Hepatocyte (in vitro differentiated cells): Measurements from ENCODE around the gene LHX5. TPM values are rescaled to one million over a fixed set of nuclear protein-coding genes. Genes with fewer than 3 reads are reported as not detected.

Experiments used
- DNase-seq: peaks from one replicate; pipeline ENCODE4 v3.0.0-alpha.2; 2016; ENCODE audit warnings: low spot score
- H2AFZ ChIP-seq: fragments of 200-600 bp; sonication (generic); 2 replicates; pipeline ENCODE4 v1.6.0; 2016; ENCODE audit warnings: antibody characterized with exemption, mild to moderate bottlenecking
- H3K27ac ChIP-seq: fragments of 200-600 bp; sonication (generic); 2 replicates; pipeline ENCODE4 v1.5.1; 2016; ENCODE audit warnings: mild to moderate bottlenecking
- H3K27me3 ChIP-seq: fragments of 200-600 bp; sonication (generic); 2 replicates; pipeline ENCODE4 v1.6.1; 2016
- H3K36me3 ChIP-seq: fragments of 200-600 bp; sonication (generic); replicated peaks from 2 replicates; pipeline ENCODE4 v1.5.1; 2016; ENCODE audit warnings: low read depth; ENCODE audit not compliant: insufficient read depth
- H3K4me1 ChIP-seq: fragments of 200-600 bp; sonication (generic); 2 replicates; pipeline ENCODE4 v1.5.1; 2016; ENCODE audit warnings: mild to moderate bottlenecking, moderate library complexity; ENCODE audit not compliant: insufficient read depth
- H3K4me2 ChIP-seq: fragments of 200-600 bp; sonication (generic); 2 replicates; pipeline ENCODE4 v1.6.0; 2016
- H3K4me3 ChIP-seq: fragments of 200-600 bp; sonication (generic); 2 replicates; pipeline ENCODE4 v1.5.1; 2016; ENCODE audit warnings: mild to moderate bottlenecking
- H3K79me2 ChIP-seq: fragments of 200-600 bp; sonication (generic); 2 replicates; pipeline ENCODE4 v1.6.0; 2017; ENCODE audit warnings: mild to moderate bottlenecking
- H3K9me2 ChIP-seq: fragments of 200-600 bp; sonication (generic); replicated peaks from 2 replicates; pipeline ENCODE4 v1.6.0; 2017; ENCODE audit warnings: mild to moderate bottlenecking; ENCODE audit not compliant: insufficient read depth
- H3K9me3 ChIP-seq: fragments of 200-600 bp; sonication (generic); 2 replicates; pipeline ENCODE4 v1.5.1; 2016; ENCODE audit warnings: low read depth, mild to moderate bottlenecking
- H4K20me1 ChIP-seq: fragments of 200-600 bp; sonication (generic); 2 replicates; pipeline ENCODE4 v1.6.0; 2016; ENCODE audit warnings: mild to moderate bottlenecking; ENCODE audit not compliant: insufficient read depth, poor library complexity, severe bottlenecking
- EZH2 ChIP-seq: fragments of 200-600 bp; sonication (generic); IDR thresholded peaks from 2 replicates; pipeline ENCODE4 v1.6.1; 2016; ENCODE audit warnings: antibody characterized with exemption, mild to moderate bottlenecking, borderline replicate concordance
- EZH2phosphoT487 ChIP-seq: fragments of 200-600 bp; sonication (generic); IDR thresholded peaks from one replicate; pipeline ENCODE4 v1.6.1; 2018; ENCODE audit warnings: antibody characterized with exemption, mild to moderate bottlenecking, low read depth, moderate library complexity; ENCODE audit not compliant: unreplicated experiment, severe bottlenecking
- WGBS: methylation state at CpG from one replicate; pipeline ENCODE4 v1.1.6; 2016; ENCODE audit warnings: low lambda C conversion rate; ENCODE audit errors: missing lambda C conversion rate; 5-methylcytosine and 5-hydroxymethylcytosine counted together
- polyA plus RNA-seq: library from polyadenylated mRNA; unstranded; fragments of >200 nt; fragmentation: Nextera tagmentation; extraction: Ambion mirVana; gene quantifications from 2 replicates; pipeline ENCODE4 v1.2.1, GENCODE V29; 2016
- total RNA-seq: library from RNA; depleted of rRNA; stranded (reverse); fragments of >200 nt; gene quantifications from 2 replicates; pipeline ENCODE4 v1.2.3, GENCODE V29; 2014
- TF ChIP-seq, protein P1 (sequence below): fragments of 200-600 bp; sonication (generic); IDR thresholded peaks from 2 replicates; pipeline ENCODE4 v1.5.1; 2016; ENCODE audit warnings: antibody characterized with exemption, mild to moderate bottlenecking; ENCODE audit not compliant: poor library complexity

LHX5 gene
- total and polyA plus RNA-seq, 2 experiments from 2014 or later: 0.06 to 0.10 TPM

DNA sequence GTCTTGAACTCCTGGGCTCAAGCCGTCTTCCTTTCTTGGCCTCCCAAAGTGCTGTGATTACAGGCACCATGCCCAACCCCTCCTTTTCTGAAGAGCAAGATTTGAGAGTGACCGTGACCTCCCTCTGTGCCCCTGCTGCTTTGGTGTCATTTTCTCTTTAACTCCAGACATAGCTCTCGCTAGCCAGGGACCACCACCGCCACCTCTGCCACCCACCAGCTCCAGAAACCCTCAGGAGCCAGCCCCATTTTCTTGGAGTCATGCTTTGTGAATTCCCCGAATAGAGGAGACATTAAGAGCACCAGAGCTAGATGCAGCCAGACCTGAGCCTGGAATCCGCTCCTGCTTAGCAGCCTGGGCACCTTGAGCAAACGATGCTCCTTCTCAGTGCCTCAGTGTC, 31.3 kb downstream of the LHX5 start:
- H3K4me3 ChIP-seq: no peak overlapping the region
- H4K20me1 ChIP-seq: no peaks in the 10 kb centered on the region
- H2AFZ ChIP-seq: no peak overlapping the region
- H3K9me2 ChIP-seq: no peaks in the 10 kb centered on the region
- DNase-seq: no peak
- H3K36me3 ChIP-seq: no peaks in the 10 kb centered on the region
- H3K4me2 ChIP-seq: no peak overlapping the region
- no peaks in the 10 kb centered on the region for H3K9me3 ChIP-seq
- H3K27me3 ChIP-seq: peaks cover 8% of the 10 kb centered on the region
- H3K4me1 ChIP-seq: peaks cover 4% of the 10 kb centered on the region
- 81% methylated on average over 7 of the region's 7 CpGs for WGBS
- TF ChIP-seq, protein P1, sequence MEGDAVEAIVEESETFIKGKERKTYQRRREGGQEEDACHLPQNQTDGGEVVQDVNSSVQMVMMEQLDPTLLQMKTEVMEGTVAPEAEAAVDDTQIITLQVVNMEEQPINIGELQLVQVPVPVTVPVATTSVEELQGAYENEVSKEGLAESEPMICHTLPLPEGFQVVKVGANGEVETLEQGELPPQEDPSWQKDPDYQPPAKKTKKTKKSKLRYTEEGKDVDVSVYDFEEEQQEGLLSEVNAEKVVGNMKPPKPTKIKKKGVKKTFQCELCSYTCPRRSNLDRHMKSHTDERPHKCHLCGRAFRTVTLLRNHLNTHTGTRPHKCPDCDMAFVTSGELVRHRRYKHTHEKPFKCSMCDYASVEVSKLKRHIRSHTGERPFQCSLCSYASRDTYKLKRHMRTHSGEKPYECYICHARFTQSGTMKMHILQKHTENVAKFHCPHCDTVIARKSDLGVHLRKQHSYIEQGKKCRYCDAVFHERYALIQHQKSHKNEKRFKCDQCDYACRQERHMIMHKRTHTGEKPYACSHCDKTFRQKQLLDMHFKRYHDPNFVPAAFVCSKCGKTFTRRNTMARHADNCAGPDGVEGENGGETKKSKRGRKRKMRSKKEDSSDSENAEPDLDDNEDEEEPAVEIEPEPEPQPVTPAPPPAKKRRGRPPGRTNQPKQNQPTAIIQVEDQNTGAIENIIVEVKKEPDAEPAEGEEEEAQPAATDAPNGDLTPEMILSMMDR: no peak
- TF ChIP-seq EZH2phosphoT487: no peak
- H3K79me2 ChIP-seq: no peaks in the 10 kb centered on the region
- no peak overlapping the region for H3K27ac ChIP-seq

DNA sequence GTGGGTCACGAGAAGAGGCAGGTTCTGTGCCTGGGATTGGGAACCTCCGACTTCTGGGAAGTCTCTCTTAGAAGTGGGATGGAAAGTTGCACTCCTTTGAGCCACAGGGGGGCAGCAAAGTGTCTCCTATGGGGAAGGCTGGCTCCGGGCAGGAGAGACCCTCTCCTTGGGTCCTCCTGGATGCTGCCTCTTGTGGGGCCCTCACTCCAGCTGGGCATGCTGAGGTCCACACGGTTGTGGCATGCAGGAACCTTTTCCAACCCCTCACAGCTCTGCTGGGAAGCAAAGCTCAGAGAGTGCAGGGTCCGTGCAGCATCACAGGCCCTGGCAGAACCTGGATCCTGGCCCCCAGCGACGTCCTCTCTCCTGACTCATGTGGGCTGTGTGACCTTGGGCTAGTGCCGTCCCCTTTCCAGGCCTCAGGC, 32.1 kb downstream of the LHX5 start:
- H3K4me3 ChIP-seq: no peak overlapping the region
- DNase-seq: peak; percentile 76
- no peaks in the 10 kb centered on the region for H3K36me3 ChIP-seq
- H4K20me1 ChIP-seq: no peaks in the 10 kb centered on the region
- H3K27ac ChIP-seq: no peak overlapping the region
- peaks cover 8% of the 10 kb centered on the region for H3K27me3 ChIP-seq
- no peaks in the 10 kb centered on the region for H3K9me3 ChIP-seq
- TF ChIP-seq EZH2phosphoT487 (no peak), EZH2 (no peak)
- TF ChIP-seq, protein P1: peak; percentile 65
- no peak overlapping the region for H2AFZ ChIP-seq
- no peak overlapping the region for H3K4me2 ChIP-seq
- H3K79me2 ChIP-seq: no peaks in the 10 kb centered on the region
- 46% methylated on average over 8 of the region's 8 CpGs for WGBS
- H3K4me1 ChIP-seq: peaks cover 4% of the 10 kb centered on the region
- no peaks in the 10 kb centered on the region for H3K9me2 ChIP-seq

DNA sequence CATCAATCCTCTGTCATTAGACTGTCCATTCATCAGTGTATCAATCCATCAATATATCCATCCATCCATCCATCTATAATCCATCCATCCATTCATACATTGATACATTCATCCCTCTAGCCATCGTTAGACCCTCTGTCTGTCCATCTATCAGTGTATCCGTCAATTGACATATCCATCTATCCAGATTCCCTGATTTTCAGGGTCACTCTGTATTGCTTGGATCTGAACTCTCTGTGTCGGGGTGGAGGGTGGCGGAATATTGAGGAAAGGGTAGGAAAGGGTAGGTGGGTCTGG, 32.4 kb downstream of the LHX5 start:
- DNase-seq: no peak
- Histone ChIP-seq H3K9me3 (no peaks in the 10 kb centered on the region), H4K20me1 (no peaks in the 10 kb centered on the region), H3K9me2 (no peaks in the 10 kb centered on the region), H3K79me2 (no peaks in the 10 kb centered on the region), H3K4me2 (no peak overlapping the region), H3K27me3 (peaks cover 8% of the 10 kb centered on the region), H3K4me3 (no peak overlapping the region), H3K36me3 (no peaks in the 10 kb centered on the region), H3K27ac (no peak overlapping the region), H3K4me1 (peaks cover 4% of the 10 kb centered on the region), H2AFZ (no peak overlapping the region)
- WGBS: 52% methylated on average over 4 of the region's 4 CpGs
- no peak for TF ChIP-seq EZH2phosphoT487
- TF ChIP-seq, protein P1: no peak
- no peak for TF ChIP-seq EZH2
